ENCODE measurements around the gene B3GNT2. TPM values are rescaled to one million over a fixed set of nuclear protein-coding genes. Genes with fewer than 3 reads are reported as not detected.

Gene B3GNT2
- total RNA-seq, 1 experiment from 2014 or later = 50.5 TPM

DNA sequence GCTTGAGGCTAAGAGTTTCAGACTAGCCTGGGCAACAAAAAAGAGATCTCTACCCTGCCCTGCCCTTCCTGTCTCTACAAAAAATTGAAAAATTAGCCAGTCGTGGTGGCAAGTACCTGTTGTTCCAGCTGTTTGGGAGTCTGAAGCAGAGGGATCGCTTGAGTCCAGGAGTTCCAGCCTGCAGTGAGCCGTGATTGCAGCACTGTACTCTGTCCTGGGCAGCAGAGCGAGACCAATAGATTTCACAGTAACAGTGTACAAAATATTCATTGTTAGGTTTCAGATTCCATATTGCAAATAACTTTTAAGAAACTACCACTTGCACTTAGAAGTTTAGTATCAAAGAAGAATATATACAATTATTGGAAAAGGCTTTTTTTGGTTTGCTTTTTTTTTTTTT, 54.3 kb downstream of the B3GNT2 start:
- Mint-ChIP-seq H3K4me3 (ENCODE audit: unreplicated experiment) (no peak overlapping the region), H3K4me1 (ENCODE audit: low read depth, unreplicated experiment) (peaks cover 7% of the 10 kb centered on the region), H3K27ac (ENCODE audit: unreplicated experiment) (no peak overlapping the region)

DNA sequence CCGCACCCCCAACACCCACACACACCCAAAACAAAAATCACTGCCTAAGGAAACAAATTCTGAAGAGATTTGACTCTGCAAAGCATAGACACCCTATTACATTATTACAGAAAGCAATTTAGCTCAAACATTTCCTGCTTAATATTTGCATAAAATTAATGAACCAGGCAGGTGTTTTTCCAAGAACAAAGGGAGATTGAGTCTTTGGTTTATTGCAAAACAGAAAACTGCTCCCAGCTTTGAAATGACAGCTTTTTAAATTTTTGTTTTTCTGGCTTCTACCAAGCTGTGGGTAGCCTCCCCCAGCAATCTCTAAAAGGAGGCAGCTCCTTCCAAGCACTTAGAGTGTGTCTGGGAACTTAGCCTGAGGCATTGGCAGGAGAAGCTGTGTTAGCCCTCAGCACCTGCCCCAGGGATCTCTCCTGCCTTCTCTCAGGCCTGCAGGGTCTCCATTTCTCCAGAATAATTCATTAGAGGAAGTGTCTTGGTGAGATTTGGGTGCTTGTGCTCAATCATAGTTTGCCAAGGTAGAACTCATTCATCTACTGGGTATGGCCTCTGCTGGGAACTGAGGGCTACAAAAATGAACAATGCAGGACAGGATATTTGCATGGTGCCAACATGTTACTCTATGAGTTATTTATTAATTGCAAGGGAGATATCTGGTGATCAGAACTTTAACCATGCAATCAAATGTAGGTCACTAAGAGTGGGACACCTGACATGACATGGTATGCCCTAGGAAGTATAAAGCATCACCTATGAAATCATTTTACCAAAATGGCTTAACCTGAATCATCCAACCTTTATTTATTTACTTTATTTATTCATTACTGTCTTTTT, 58.7 kb downstream of the B3GNT2 start:
- Histone ChIP-seq H3K36me3 (ENCODE audit: control insufficient read depth, insufficient read depth, low read length) (no peaks in the 10 kb centered on the region), H3K27me3 (replicated peaks; ENCODE audit: control insufficient read depth, insufficient read depth, low read length) (no peaks in the 10 kb centered on the region), H3K4me1 (peaks cover 8% of the 10 kb centered on the region), H3K4me3 (ENCODE audit: low read depth, low read length) (no peak overlapping the region), H3K9me3 (peaks cover 8% of the 10 kb centered on the region)
- intact Hi-C loops (cut with micrococcal nuclease; ENCODE audit: unreplicated experiment) = no loop called here
- Mint-ChIP-seq H3K4me1 (ENCODE audit: low read depth, unreplicated experiment) (no peaks in the 10 kb centered on the region), H3K27me3 (ENCODE audit: insufficient read depth, unreplicated experiment) (no peaks in the 10 kb centered on the region), H3K27ac (ENCODE audit: unreplicated experiment) (no peak overlapping the region), H3K4me3 (ENCODE audit: unreplicated experiment) (no peak overlapping the region), H3K36me3 (ENCODE audit: insufficient read depth, unreplicated experiment) (no peaks in the 10 kb centered on the region), H3K9me3 (ENCODE audit: unreplicated experiment) (peaks cover 8% of the 10 kb centered on the region)
- POLR2A ChIA-PET = no interaction called here
- DNase-seq = no peak
- TF ChIP-seq, protein P1, sequence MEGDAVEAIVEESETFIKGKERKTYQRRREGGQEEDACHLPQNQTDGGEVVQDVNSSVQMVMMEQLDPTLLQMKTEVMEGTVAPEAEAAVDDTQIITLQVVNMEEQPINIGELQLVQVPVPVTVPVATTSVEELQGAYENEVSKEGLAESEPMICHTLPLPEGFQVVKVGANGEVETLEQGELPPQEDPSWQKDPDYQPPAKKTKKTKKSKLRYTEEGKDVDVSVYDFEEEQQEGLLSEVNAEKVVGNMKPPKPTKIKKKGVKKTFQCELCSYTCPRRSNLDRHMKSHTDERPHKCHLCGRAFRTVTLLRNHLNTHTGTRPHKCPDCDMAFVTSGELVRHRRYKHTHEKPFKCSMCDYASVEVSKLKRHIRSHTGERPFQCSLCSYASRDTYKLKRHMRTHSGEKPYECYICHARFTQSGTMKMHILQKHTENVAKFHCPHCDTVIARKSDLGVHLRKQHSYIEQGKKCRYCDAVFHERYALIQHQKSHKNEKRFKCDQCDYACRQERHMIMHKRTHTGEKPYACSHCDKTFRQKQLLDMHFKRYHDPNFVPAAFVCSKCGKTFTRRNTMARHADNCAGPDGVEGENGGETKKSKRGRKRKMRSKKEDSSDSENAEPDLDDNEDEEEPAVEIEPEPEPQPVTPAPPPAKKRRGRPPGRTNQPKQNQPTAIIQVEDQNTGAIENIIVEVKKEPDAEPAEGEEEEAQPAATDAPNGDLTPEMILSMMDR (IDR thresholded peaks at IDR 0.05; ENCODE audit: insufficient read depth in 1 of 2, low read depth in 1 of 2, low read length in 1 of 2, severe bottlenecking in 1 of 2, unreplicated experiment in 1 of 2) = no peak
- CTCF ChIA-PET = no interaction called here
- no TSS peak for BruUV-seq (replicated peaks)

More for the DNA sequence above, 54.3 kb downstream of the B3GNT2 start:
- no peak for DNase-seq
- ChIA-PET CTCF (no interaction called here), POLR2A (no interaction called here)
- no peaks in the 10 kb centered on the region for H3K36me3 Mint-ChIP-seq (ENCODE audit: insufficient read depth, unreplicated experiment)
- Histone ChIP-seq H3K9me3 (peaks cover 8% of the 10 kb centered on the region), H3K27me3 (replicated peaks; ENCODE audit: control insufficient read depth, insufficient read depth, low read length) (no peaks in the 10 kb centered on the region), H3K36me3 (ENCODE audit: control insufficient read depth, insufficient read depth, low read length) (no peaks in the 10 kb centered on the region), H3K4me3 (ENCODE audit: low read depth, low read length) (no peak overlapping the region), H3K4me1 (no peaks in the 10 kb centered on the region)
- TF ChIP-seq, protein P1 (IDR thresholded peaks at IDR 0.05; ENCODE audit: insufficient read depth in 1 of 2, low read depth in 1 of 2, low read length in 1 of 2, severe bottlenecking in 1 of 2, unreplicated experiment in 1 of 2) = no peak
- intact Hi-C loops (cut with micrococcal nuclease; ENCODE audit: unreplicated experiment) = no loop called here
- BruUV-seq (replicated peaks) = no TSS peak
- peaks cover 8% of the 10 kb centered on the region for H3K9me3 Mint-ChIP-seq (ENCODE audit: unreplicated experiment)
- H3K27me3 Mint-ChIP-seq (ENCODE audit: insufficient read depth, unreplicated experiment) = no peaks in the 10 kb centered on the region

DNA sequence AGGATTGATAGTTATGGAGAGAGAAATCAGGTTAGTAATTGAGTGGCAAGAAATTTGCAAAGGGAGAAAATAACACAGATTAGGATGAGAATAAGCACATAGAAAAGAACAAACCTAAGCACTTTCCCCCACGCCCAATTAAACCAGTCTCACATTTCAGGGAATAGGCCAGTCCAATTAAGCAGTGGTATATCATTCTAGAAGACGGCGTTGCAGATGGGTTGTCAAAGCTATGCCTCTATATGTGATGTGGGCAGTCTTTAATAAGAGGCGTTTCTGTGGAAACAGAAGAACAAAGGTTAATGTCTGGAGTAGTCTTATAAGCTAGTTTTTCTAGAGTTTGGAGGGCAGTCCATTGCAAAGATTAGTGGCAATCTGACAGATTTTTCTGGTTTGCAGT, 61.6 kb downstream of the B3GNT2 start:
- H3K9me3 Mint-ChIP-seq (ENCODE audit: unreplicated experiment) = peaks cover 3% of the 10 kb centered on the region
- no peaks in the 10 kb centered on the region for H3K27me3 Mint-ChIP-seq (ENCODE audit: insufficient read depth, unreplicated experiment)
- H3K4me1 Mint-ChIP-seq (ENCODE audit: low read depth, unreplicated experiment) = no peaks in the 10 kb centered on the region

More for the DNA sequence above, 61.6 kb downstream of the B3GNT2 start:
- POLR2A ChIA-PET = no interaction called here
- Histone ChIP-seq H3K4me1 (peaks cover 8% of the 10 kb centered on the region), H3K27me3 (replicated peaks; ENCODE audit: control insufficient read depth, insufficient read depth, low read length) (no peaks in the 10 kb centered on the region), H3K4me3 (ENCODE audit: low read depth, low read length) (no peak overlapping the region), H3K9me3 (peaks cover 8% of the 10 kb centered on the region), H3K36me3 (ENCODE audit: control insufficient read depth, insufficient read depth, low read length) (no peaks in the 10 kb centered on the region)
- intact Hi-C loops (cut with micrococcal nuclease; ENCODE audit: unreplicated experiment) = no loop called here
- no TSS peak for BruUV-seq (replicated peaks)
- CTCF ChIA-PET = no interaction called here
- no peak for DNase-seq
- TF ChIP-seq, protein P1 (IDR thresholded peaks at IDR 0.05; ENCODE audit: insufficient read depth in 1 of 2, low read depth in 1 of 2, low read length in 1 of 2, severe bottlenecking in 1 of 2, unreplicated experiment in 1 of 2) = no peak
- H3K36me3 Mint-ChIP-seq (ENCODE audit: insufficient read depth, unreplicated experiment) = no peaks in the 10 kb centered on the region
- no peak overlapping the region for H3K4me3 Mint-ChIP-seq (ENCODE audit: unreplicated experiment)
- no peak overlapping the region for H3K27ac Mint-ChIP-seq (ENCODE audit: unreplicated experiment)
